PC-9 (cell line): Measurements from ENCODE around the gene WNT9A.

ENCODE experiments used
- EZH2 ChIP-seq: fragments of 200-600 bp; sonication (generic); IDR thresholded peaks from 2 replicates; pipeline ENCODE4 v1.8.0; 2017; ENCODE audit warnings: antibody characterized with exemption, low read depth
- TF ChIP-seq, protein P1 (sequence below): fragments of 200-600 bp; sonication (generic); conservative IDR thresholded peaks from 2 replicates; pipeline ENCODE4 v1.6.1; 2017; ENCODE audit warnings: mixed run types, antibody characterized with exemption, mild to moderate bottlenecking, moderate library complexity

DNA sequence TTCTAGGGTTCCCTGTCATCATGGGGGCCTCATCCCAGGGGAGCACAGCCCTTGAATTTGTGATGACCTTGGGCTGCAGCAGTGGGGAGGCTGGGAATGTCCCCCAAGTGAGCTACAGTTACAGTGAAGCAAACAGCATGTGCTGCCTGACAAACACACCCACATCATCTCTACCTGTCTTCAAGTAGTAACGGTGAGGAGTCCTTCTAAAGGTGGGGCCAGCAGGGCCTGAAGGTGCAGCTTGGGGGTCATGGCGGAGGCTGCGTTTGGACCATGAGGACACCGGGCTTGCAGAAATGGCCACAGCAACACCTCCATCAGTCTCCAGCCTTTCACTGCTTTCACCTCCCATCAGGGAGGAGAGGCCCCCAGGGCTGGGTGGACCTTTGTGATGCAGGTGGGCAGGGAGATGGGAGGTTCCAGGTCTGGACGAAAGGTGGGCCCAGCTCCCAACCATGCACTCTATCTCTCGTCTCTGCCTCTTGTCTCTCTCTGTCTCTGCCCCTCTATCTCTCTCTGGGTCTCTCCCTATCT, 55.7 kb downstream of the WNT9A start:
- TF ChIP-seq, protein P1, sequence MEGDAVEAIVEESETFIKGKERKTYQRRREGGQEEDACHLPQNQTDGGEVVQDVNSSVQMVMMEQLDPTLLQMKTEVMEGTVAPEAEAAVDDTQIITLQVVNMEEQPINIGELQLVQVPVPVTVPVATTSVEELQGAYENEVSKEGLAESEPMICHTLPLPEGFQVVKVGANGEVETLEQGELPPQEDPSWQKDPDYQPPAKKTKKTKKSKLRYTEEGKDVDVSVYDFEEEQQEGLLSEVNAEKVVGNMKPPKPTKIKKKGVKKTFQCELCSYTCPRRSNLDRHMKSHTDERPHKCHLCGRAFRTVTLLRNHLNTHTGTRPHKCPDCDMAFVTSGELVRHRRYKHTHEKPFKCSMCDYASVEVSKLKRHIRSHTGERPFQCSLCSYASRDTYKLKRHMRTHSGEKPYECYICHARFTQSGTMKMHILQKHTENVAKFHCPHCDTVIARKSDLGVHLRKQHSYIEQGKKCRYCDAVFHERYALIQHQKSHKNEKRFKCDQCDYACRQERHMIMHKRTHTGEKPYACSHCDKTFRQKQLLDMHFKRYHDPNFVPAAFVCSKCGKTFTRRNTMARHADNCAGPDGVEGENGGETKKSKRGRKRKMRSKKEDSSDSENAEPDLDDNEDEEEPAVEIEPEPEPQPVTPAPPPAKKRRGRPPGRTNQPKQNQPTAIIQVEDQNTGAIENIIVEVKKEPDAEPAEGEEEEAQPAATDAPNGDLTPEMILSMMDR, result no peak
- no peak for TF ChIP-seq EZH2
